B cell (primary cell): ENCODE results near the gene ANKRD66. TPM values are rescaled to one million over a fixed set of nuclear protein-coding genes. Genes with fewer than 3 reads are reported as not detected.

ENCODE experiments used
- ATAC-seq: fragments of 200-7000 bp; cut with Tn5 transposase; one replicate; pipeline ENCODE4 v1.10.0; 2021; ENCODE audit warnings: low read depth, mild to moderate bottlenecking, moderate number of reproducible peaks, moderate library complexity
- CTCF ChIA-PET: fragments of 350-600 bp; sonication (Branson Sonifier 250); formaldehyde crosslinking; loops from one replicate; lab custom pipeline; 2021; ENCODE audit warnings: antibody characterized with exemption, inconsistent platforms; lab: Charles Lee
- POLR2A ChIA-PET: fragments of 350-600 bp; sonication (Branson Sonifier 250); formaldehyde crosslinking; loops from one replicate; lab custom pipeline; 2021; ENCODE audit warnings: antibody characterized with exemption; lab: Charles Lee
- DNase-seq: peaks from one replicate; pipeline ENCODE4 v3.0.0; 2013
- H2AFZ ChIP-seq: 2 replicates; pipeline ENCODE4 v1.6.1; 2012; ENCODE audit warnings: mild to moderate bottlenecking, low read depth, low read length; ENCODE audit not compliant: insufficient read depth, poor library complexity, severe bottlenecking
- H3K27ac ChIP-seq, 2 donors: 1 replicate in 1 of 2; 2 replicates in 1 of 2; pipeline ENCODE4 v1.5.1; 2012 to 2013; ENCODE audit warnings: low read length in 2 of 2, mild to moderate bottlenecking in 2 of 2, moderate library complexity in 1 of 2
- H3K27me3 ChIP-seq, 4 experiments: fragments of 200-600 bp in 1 of 4; sonication (generic) in 1 of 4; replicated peaks in 1 of 4; 1 replicate in 2 of 4; 2 replicates in 2 of 4; pipeline versions ENCODE4 v1.6.1 to v1.7.0; 2013 to 2016; ENCODE audit warnings: low read length in 3 of 4, mild to moderate bottlenecking in 2 of 4, mixed read lengths in 1 of 4, moderate library complexity in 1 of 4; ENCODE audit not compliant: insufficient read depth in 4 of 4, control insufficient read depth in 3 of 4; ENCODE audit errors: control extremely low read depth in 1 of 4
- H3K36me3 ChIP-seq, 2 experiments: replicated peaks in 1 of 2; 1 replicate in 1 of 2; 2 replicates in 1 of 2; pipeline versions ENCODE4 v1.6.1 to v1.7.1; 2013; ENCODE audit warnings: low read length in 1 of 2; ENCODE audit not compliant: insufficient read depth in 2 of 2, control insufficient read depth in 1 of 2; ENCODE audit errors: control extremely low read depth in 1 of 2, extremely low read depth in 1 of 2
- H3K4me1 ChIP-seq, 2 donors: fragments of 200-600 bp in 1 of 2; sonication (generic) in 1 of 2; 1 replicate in 1 of 2; 2 replicates in 1 of 2; pipeline versions ENCODE4 v1.5.1 to v1.6.1; 2013 to 2017; ENCODE audit warnings: low read length in 2 of 2; ENCODE audit not compliant: control insufficient read depth in 2 of 2, insufficient read depth in 2 of 2
- H3K4me2 ChIP-seq: replicated peaks from 2 replicates; pipeline ENCODE3; 2012; ENCODE audit warnings: mild to moderate bottlenecking, low read depth, low read length; ENCODE audit not compliant: poor library complexity, severe bottlenecking
- H3K4me3 ChIP-seq, 5 experiments: fragments of 200-600 bp in 1 of 5; sonication (generic) in 1 of 5; 1 replicate in 3 of 5; 2 replicates in 2 of 5; pipeline versions ENCODE4 v1.5.1 to v1.7.0; 2011 to 2016; ENCODE audit warnings: low read length in 4 of 5, mild to moderate bottlenecking in 4 of 5, low read depth in 2 of 5, control low read depth in 1 of 5, moderate library complexity in 1 of 5; ENCODE audit not compliant: insufficient read depth in 1 of 5; ENCODE audit errors: control extremely low read depth in 1 of 5, extremely low read depth in 1 of 5
- H3K79me2 ChIP-seq: fragments of 200-600 bp; sonication (generic); one replicate; pipeline ENCODE4 v1.6.0; 2016; ENCODE audit warnings: low read length; ENCODE audit not compliant: control insufficient read depth, insufficient read depth
- H3K9ac ChIP-seq: fragments of 200-600 bp; sonication (generic); 2 replicates; pipeline ENCODE4 v1.6.1; 2017; ENCODE audit warnings: mild to moderate bottlenecking, low read length, moderate library complexity
- H3K9me3 ChIP-seq, 3 donors: one replicate each; pipeline versions ENCODE4 v1.6.1 to v1.7.1; 2013; ENCODE audit warnings: low read length in 2 of 3; ENCODE audit not compliant: control insufficient read depth in 2 of 3, insufficient read depth in 1 of 3; ENCODE audit errors: control extremely low read depth in 1 of 3
- H4K20me1 ChIP-seq: 2 replicates; pipeline ENCODE4 v1.6.0; 2012; ENCODE audit warnings: mild to moderate bottlenecking, low read length; ENCODE audit not compliant: insufficient read depth, control insufficient read depth, poor library complexity, severe bottlenecking
- H3K27ac Mint-ChIP-seq: one replicate; pipeline ENCODE4 v1.8.0; 2021; ENCODE audit warnings: mixed read lengths
- H3K27me3 Mint-ChIP-seq: one replicate; pipeline ENCODE4 v1.8.0; 2021; ENCODE audit warnings: mixed read lengths
- H3K4me1 Mint-ChIP-seq: one replicate; pipeline ENCODE4 v1.8.0; 2021; ENCODE audit warnings: mixed read lengths
- H3K4me3 Mint-ChIP-seq: one replicate; pipeline ENCODE4 v1.8.0; 2021; ENCODE audit warnings: mixed read lengths
- H3K9me3 Mint-ChIP-seq: one replicate; pipeline ENCODE4 v1.8.0; 2022; ENCODE audit warnings: mixed read lengths; ENCODE audit not compliant: insufficient read depth
- EZH2 ChIP-seq: IDR thresholded peaks from 2 replicates; pipeline ENCODE4 v1.6.1; 2012; ENCODE audit warnings: borderline replicate concordance, low read depth, mild to moderate bottlenecking, moderate library complexity, low read length; ENCODE audit not compliant: insufficient read depth, poor library complexity, severe bottlenecking
- WGBS: methylation state at CpG from one replicate; pipeline ENCODE4 v1.1.5; 2013; ENCODE audit warnings: missing lambda C conversion rate; ENCODE audit not compliant: insufficient coverage; 5-methylcytosine and 5-hydroxymethylcytosine counted together
- intact Hi-C: fragments of 100-400 bp; cut with micrococcal nuclease; formaldehyde crosslinking; loops from one replicate; pipeline ENCODE4 v1.10.0; 2022
- polyA plus RNA-seq: library from polyadenylated mRNA; depleted of rRNA; stranded (reverse); fragments of >200 nt; gene quantifications from 2 replicates; pipeline ENCODE4 v1.2.3, GENCODE V29; 2012
- total RNA-seq, 2 donors: library from RNA; stranded (reverse); fragments of 120-200 nt in 1 of 2; gene quantifications; 1 replicate in 1 of 2; 2 replicates in 1 of 2; pipeline versions ENCODE4 v1.2.3 to v1.2.4, GENCODE V29; 2013 to 2022
- TF ChIP-seq, protein P1 (sequence below): fragments of 200-600 bp; IDR thresholded peaks from one replicate; pipeline ENCODE4 v1.8.0; 2022; ENCODE audit warnings: antibody characterized with exemption, mild to moderate bottlenecking

Gene ANKRD66
- total and polyA plus RNA-seq, 2 donors (not counting 1 experiment from before 2014, with no cell fraction given): not detected

DNA sequence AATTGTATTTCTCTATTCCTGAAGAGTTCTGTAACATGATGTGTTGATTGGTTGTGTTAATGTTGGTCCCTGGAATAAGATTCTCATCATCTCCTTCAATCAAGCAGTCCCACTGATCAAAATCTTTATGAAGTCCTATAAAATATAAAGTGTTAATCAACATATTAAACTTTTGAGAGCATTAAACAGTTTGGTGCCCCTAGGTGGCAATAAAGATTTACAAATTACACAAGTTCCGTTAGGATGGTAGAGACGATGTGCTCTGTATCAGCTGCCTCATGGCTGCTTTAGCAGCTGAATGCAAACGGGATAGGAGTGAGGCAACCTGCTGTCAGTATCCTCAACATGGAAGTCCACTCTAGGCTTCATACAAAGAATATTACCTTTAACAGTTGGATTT lies 42.2 kb upstream of the ANKRD66 start:
- ATAC-seq (no peak), DNase-seq (no peak)
- H4K20me1 ChIP-seq: no peaks in the 10 kb centered on the region
- no peak overlapping the region for H3K27ac Mint-ChIP-seq
- no peak overlapping the region for H3K4me2 ChIP-seq
- peaks cover 22% of the 10 kb centered on the region for H3K27me3 Mint-ChIP-seq
- H3K79me2 ChIP-seq: no peaks in the 10 kb centered on the region
- no peak overlapping the region for H3K9ac ChIP-seq
- H2AFZ ChIP-seq: no peak overlapping the region
- WGBS: no CpG with 5 or more reads among the region's 3 CpGs
- no peak for TF ChIP-seq EZH2
- TF ChIP-seq, protein P1, sequence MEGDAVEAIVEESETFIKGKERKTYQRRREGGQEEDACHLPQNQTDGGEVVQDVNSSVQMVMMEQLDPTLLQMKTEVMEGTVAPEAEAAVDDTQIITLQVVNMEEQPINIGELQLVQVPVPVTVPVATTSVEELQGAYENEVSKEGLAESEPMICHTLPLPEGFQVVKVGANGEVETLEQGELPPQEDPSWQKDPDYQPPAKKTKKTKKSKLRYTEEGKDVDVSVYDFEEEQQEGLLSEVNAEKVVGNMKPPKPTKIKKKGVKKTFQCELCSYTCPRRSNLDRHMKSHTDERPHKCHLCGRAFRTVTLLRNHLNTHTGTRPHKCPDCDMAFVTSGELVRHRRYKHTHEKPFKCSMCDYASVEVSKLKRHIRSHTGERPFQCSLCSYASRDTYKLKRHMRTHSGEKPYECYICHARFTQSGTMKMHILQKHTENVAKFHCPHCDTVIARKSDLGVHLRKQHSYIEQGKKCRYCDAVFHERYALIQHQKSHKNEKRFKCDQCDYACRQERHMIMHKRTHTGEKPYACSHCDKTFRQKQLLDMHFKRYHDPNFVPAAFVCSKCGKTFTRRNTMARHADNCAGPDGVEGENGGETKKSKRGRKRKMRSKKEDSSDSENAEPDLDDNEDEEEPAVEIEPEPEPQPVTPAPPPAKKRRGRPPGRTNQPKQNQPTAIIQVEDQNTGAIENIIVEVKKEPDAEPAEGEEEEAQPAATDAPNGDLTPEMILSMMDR: no peak
- H3K4me1 Mint-ChIP-seq: no peaks in the 10 kb centered on the region
- H3K9me3 Mint-ChIP-seq: no peaks in the 10 kb centered on the region
- intact Hi-C loops: no loop called here
- H3K4me1 ChIP-seq: no peaks in the 10 kb centered on the region
- ChIA-PET CTCF (no interaction called here), POLR2A (no interaction called here)
- no peak overlapping the region for H3K4me3 Mint-ChIP-seq
- peaks cover 0 to 4% (median 2%) of the 10 kb centered on the region in 4 experiments for H3K27me3 ChIP-seq
- no peak overlapping the region for H3K27ac ChIP-seq
- no peak overlapping the region for H3K4me3 ChIP-seq
- no peaks in the 10 kb centered on the region for H3K9me3 ChIP-seq
- no peaks in the 10 kb centered on the region for H3K36me3 ChIP-seq

DNA sequence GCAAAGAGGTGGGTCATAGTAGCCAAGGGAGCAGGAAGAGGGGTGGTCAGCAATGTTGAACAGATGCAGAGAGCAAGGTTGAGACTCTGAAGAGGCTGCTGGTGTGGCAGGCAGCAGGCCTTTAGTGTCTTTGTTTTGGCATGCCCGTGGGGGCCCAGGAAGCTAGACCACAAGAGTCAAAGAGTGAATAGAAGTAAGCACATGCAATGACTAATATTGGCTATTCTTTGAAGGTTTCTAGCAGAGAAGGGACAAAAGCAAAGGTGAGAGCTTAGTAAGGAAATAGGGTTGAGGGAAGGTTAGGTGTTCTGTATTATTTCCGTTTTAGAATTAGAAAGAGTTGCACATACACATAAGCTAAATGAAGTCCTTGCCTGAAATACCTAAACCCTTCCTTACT lies 40.3 kb upstream of the ANKRD66 start:
- Histone ChIP-seq H3K27me3 (peaks cover 0 to 4% (median 2%) of the 10 kb centered on the region in 4 experiments), H3K9ac (no peak overlapping the region), H3K36me3 (no peaks in the 10 kb centered on the region), H3K4me3 (no peak overlapping the region), H2AFZ (no peak overlapping the region), H3K9me3 (no peaks in the 10 kb centered on the region), H4K20me1 (no peaks in the 10 kb centered on the region), H3K4me1 (no peaks in the 10 kb centered on the region), H3K27ac (no peak overlapping the region), H3K79me2 (no peaks in the 10 kb centered on the region), H3K4me2 (no peak overlapping the region)
- H3K4me1 Mint-ChIP-seq: no peaks in the 10 kb centered on the region
- POLR2A ChIA-PET: no interaction called here
- 80% methylated on average over 1 of the region's 2 CpGs for WGBS
- no peak overlapping the region for H3K4me3 Mint-ChIP-seq
- TF ChIP-seq, protein P1: no peak
- TF ChIP-seq EZH2: no peak
- H3K27ac Mint-ChIP-seq: no peak overlapping the region
- H3K27me3 Mint-ChIP-seq: peaks cover 22% of the 10 kb centered on the region
- DNase-seq (no peak), ATAC-seq (no peak)
- CTCF ChIA-PET: no interaction called here
- no peaks in the 10 kb centered on the region for H3K9me3 Mint-ChIP-seq
- intact Hi-C loops: no loop called here
